AG09309 (cell line): ENCODE measurements around the gene AAK1.

Source experiments
- DNase-seq: peaks from one replicate; pipeline ENCODE4 v3.0.0-alpha.2; 2010; ENCODE audit warnings: low read depth
- H3K4me3 ChIP-seq: 2 replicates; pipeline ENCODE4 v1.5.1; 2011; ENCODE audit warnings: mild to moderate bottlenecking, low read depth, low read length, moderate library complexity; ENCODE audit not compliant: control insufficient read depth
- TF ChIP-seq, protein P1 (sequence below): IDR thresholded peaks from 2 replicates; pipeline ENCODE4 v1.5.1; 2011; ENCODE audit warnings: mild to moderate bottlenecking, low read depth, low read length, inconsistent platforms; ENCODE audit not compliant: insufficient read depth, control insufficient read depth; ENCODE audit errors: missing control alignments

AAK1 gene

GRCh38 chr2:69499966-69500365 lies 143.6 kb downstream of the AAK1 start:
- TF ChIP-seq, protein P1, sequence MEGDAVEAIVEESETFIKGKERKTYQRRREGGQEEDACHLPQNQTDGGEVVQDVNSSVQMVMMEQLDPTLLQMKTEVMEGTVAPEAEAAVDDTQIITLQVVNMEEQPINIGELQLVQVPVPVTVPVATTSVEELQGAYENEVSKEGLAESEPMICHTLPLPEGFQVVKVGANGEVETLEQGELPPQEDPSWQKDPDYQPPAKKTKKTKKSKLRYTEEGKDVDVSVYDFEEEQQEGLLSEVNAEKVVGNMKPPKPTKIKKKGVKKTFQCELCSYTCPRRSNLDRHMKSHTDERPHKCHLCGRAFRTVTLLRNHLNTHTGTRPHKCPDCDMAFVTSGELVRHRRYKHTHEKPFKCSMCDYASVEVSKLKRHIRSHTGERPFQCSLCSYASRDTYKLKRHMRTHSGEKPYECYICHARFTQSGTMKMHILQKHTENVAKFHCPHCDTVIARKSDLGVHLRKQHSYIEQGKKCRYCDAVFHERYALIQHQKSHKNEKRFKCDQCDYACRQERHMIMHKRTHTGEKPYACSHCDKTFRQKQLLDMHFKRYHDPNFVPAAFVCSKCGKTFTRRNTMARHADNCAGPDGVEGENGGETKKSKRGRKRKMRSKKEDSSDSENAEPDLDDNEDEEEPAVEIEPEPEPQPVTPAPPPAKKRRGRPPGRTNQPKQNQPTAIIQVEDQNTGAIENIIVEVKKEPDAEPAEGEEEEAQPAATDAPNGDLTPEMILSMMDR, result no peak
- H3K4me3 ChIP-seq, result no peak overlapping the region
- DNase-seq, result no peak

- H3K4me3 ChIP-seq, result no peak overlapping the region
- DNase-seq, result no peak
- TF ChIP-seq, protein P1, result no peak
Observed at GRCh38 chr2:69499242-69499641, 144.3 kb downstream of the AAK1 start.

GRCh38 chr2:69495861-69496260 lies 147.7 kb downstream of the AAK1 start:
- H3K4me3 ChIP-seq, result no peak overlapping the region
- no peak for DNase-seq
- TF ChIP-seq, protein P1, result no peak

- TF ChIP-seq, protein P1, result no peak
Observed at GRCh38 chr2:69495008-69495407, 148.5 kb downstream of the AAK1 start.

GRCh38 chr2:69494126-69494525 lies 149.4 kb downstream of the AAK1 start:
- TF ChIP-seq, protein P1, result no peak
- DNase-seq, result no peak
- no peak overlapping the region for H3K4me3 ChIP-seq

More at GRCh38 chr2:69495008-69495407, 148.5 kb downstream of the AAK1 start:
- H3K4me3 ChIP-seq, result no peak overlapping the region
- DNase-seq, result no peak

GRCh38 chr2:69493268-69493667 lies 150.3 kb downstream of the AAK1 start:
- TF ChIP-seq, protein P1, result no peak
- no peak overlapping the region for H3K4me3 ChIP-seq
- no peak for DNase-seq

GRCh38 chr2:69491864-69492263 lies 151.7 kb downstream of the AAK1 start:
- TF ChIP-seq, protein P1, result no peak
- H3K4me3 ChIP-seq, result no peak overlapping the region
- DNase-seq, result no peak
